Prostate gland (tissue), 2 donors: ENCODE results near the gene NPHS1.

Source experiments
- CTCF ChIP-seq, 4 experiments: fragments of 200-600 bp in 2 of 4; fragments of 450-650 bp in 2 of 4; sonication (generic) in 2 of 4; IDR thresholded peaks; 1 replicate in 3 of 4; 2 replicates in 1 of 4; pipeline ENCODE4 v1.5.1; 2016 to 2019; ENCODE audit warnings: antibody characterized with exemption in 4 of 4, mild to moderate bottlenecking in 2 of 4, moderate library complexity in 2 of 4
- POLR2A ChIP-seq: fragments of 450-650 bp; IDR thresholded peaks from one replicate; pipeline ENCODE4 v1.6.1; 2016; ENCODE audit warnings: antibody characterized with exemption, mild to moderate bottlenecking

GRCh38 chr19:35879770-35880317 lies 27.5 kb upstream of the NPHS1 start:
- TF ChIP-seq POLR2A: no peak
- TF ChIP-seq CTCF (IDR thresholded peaks at IDR 0.05): no peak
